Loucy (cell line): ENCODE measurements around the gene TSPEAR.

Experiments used
- EZH2phosphoT487 ChIP-seq: fragments of 200-600 bp; IDR thresholded peaks from 2 replicates; pipeline ENCODE4 v1.6.1; 2018; ENCODE audit warnings: antibody characterized with exemption, mild to moderate bottlenecking, moderate library complexity, borderline replicate concordance
- TF ChIP-seq, protein P1 (sequence below): fragments of 200-600 bp; sonication (generic); conservative IDR thresholded peaks from 2 replicates; pipeline ENCODE4 v1.5.1; 2014; ENCODE audit warnings: mild to moderate bottlenecking, antibody characterized with exemption, low read length

DNA sequence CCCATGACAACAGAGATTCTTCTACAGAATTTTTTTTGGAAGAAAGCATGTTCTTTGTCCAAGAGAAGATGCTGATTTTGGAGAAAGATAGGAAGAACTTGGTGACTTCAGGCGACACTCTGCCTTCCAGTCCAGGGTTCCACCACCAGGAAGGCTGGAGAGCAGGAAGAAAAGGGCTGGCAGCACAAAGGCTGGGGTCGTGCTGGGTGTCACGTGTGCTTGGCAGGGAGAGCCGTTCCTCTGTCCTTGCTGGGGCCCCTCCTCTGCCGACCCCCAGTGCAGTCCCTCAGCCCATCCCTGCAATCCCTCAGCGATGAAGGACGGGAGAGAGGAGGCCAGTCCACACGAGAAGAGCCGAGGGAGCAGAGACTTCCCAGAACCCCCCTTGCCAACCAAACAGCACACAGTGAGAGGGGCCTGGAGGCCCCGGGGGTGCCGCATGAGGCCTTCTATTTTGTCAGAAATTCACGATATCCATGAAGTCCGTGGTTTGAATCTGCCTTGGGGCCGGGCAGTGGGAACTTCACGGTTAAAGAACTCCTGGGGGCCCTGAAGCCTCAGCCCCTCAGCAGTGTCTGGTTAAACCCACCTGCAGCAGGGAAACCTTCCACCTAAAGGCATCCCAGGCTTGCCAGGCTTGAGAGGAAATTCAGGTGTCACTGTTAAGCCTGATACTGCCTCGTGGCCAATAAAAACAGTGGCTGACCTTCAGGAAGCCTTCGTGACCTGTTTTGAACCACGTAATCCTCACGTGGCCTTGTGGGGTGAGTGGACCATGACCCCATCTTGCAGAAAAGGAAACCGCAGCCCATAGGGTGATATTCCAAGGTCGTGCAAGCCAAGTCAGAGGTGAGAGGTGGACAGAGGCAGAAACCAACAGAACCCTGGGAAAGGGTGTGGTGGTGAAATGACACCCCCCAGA lies 11.0 kb downstream of the TSPEAR start:
- TF ChIP-seq, protein P1, sequence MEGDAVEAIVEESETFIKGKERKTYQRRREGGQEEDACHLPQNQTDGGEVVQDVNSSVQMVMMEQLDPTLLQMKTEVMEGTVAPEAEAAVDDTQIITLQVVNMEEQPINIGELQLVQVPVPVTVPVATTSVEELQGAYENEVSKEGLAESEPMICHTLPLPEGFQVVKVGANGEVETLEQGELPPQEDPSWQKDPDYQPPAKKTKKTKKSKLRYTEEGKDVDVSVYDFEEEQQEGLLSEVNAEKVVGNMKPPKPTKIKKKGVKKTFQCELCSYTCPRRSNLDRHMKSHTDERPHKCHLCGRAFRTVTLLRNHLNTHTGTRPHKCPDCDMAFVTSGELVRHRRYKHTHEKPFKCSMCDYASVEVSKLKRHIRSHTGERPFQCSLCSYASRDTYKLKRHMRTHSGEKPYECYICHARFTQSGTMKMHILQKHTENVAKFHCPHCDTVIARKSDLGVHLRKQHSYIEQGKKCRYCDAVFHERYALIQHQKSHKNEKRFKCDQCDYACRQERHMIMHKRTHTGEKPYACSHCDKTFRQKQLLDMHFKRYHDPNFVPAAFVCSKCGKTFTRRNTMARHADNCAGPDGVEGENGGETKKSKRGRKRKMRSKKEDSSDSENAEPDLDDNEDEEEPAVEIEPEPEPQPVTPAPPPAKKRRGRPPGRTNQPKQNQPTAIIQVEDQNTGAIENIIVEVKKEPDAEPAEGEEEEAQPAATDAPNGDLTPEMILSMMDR = no peak
- no peak for TF ChIP-seq EZH2phosphoT487
